DMS53 treated with DMSO at 0.1 percent for 48 hours (cell line): ENCODE data around the gene ZFHX3.
"Not testable (repeated sequence)": the region's sequence is repeated elsewhere in the genome, so short reads cannot be mapped to it uniquely, and the experiment has no call there.

ENCODE experiments used
- DNase-seq: peaks from one replicate; lab custom pipeline; 2025; ENCODE audit not compliant: unreplicated experiment; lab: John Stamatoyannopoulos, UW

Gene ZFHX3

DNA sequence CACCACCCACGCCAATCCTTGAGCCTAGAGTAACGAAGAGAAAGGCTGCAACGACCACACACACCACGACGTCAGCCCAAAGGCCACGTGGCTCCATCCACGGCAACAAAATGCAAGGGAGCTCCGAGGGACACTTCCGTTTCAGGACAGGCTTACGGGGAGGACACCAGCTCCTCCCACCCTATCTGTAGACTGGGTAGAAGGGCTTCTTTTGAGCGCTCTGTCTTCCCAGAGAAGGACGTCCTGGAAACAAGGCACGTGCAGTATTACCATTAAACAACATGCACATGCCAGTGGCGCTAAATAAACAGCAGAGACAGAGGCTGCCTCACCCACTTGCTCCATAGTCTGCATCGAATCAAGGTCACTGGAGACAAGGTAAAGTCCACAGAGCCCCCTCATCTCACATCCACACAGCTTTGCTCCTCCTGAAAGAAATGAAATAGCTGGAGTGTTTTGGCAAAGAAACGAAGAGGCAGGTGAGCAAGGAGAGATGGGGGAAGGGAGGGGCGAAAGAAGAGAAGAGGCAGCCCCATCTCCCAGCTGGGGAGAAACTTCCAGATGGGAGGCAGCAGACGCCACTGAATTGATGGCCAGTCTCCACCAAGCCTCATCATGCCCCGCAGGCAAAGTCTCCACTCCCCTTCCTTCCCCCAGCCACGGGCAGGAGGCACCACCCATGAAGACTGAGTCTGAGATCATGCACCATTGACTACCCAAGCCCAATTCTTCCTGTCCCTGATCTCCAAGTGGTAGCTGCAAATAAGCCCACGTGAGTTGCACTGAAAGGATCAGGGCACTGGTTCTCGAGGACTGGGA, 24.0 kb downstream of the ZFHX3 start:
- no peak for DNase-seq

DNA sequence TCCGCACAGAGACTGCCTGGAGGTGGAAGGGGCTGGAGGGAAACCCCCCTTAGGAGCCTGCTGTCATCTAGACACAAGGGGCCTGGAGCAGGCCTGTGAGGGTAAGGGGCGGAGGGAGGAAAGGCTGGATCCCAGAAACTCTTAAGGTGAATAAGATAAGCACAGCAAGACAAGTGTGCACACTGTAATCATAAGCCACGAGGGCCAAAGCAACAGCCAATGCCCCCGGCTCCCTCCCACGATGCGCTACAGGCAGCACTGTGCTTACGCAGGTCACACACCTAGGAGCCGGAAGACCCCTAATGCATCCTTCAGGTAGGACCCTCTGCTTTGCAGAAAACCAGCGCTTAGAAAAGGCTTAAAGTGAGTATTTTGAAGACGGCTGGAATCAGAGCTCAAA, 24.6 kb downstream of the ZFHX3 start:
- DNase-seq: no peak

DNA sequence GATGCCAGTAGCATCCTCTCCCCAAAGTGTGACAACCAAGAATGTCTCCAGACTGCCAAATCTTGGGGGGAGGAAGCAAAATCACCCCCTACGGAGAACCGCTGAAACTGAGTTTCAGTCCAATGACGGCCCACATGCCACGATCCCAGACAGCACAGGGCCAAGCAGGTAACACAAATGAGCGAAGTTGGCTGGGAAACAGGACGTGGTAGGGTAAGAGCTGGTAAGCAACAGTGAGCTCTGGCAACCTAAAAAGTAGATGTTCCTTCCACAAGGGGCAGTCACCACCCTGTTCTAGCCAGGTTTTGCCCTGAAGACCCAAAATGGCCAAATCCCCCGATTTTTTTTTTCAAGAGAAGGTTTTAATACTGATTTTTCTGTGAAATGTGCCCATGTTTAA, 25.4 kb downstream of the ZFHX3 start:
- no peak for DNase-seq

DNA sequence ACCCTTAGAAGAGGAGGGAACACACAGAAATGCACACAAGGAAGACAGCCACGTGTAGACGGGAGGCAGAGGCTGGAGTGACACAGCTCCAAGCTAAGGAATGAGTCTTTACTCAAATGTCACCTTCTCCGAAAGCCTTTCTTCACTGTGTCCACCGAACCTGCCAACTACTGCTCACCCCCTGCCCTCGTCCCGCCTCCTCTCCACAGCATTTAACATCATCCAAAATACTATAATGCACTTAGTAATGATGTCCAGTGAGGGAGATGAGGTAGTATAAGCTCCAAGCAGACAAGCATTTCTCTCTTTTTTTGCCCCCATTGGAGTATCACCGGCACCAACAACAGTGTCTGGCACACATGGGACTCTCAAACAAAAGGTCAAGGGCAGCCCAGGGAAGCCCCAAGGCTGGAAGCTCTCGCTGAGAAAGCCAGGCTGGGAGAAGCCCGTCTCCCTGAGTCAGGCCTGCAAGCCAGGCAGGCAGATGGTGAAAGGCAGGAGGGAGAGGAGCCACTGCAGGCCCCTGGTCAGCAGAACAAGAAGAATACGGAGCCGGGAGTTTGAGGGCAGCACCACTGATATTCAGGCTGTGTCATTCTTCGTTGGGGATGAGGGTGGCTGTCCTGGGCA, 25.9 kb downstream of the ZFHX3 start:
- no peak for DNase-seq

DNA sequence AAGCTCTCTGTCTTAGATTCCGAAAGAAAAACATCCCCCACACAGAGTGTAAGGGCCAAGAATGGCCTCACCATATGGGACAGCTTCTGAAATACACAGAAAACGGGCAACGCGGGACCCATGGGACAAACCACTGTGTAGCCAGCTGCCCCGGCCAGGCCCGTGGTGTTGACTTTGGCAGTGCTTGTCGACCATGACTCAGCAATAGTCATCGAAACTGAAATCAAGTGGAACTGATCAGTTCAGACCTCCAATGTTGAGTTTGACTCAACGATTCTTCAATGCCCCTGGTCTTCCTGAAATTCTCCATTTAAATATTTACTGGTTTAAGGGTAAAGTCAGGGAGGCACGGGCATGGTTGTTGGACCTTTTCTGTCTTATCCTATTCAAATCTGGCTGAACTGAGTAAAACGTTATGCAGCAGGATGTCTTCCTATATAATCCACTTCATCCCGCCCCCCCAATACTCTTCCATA, 27.5 kb downstream of the ZFHX3 start:
- DNase-seq: peak; percentile 87

DNA sequence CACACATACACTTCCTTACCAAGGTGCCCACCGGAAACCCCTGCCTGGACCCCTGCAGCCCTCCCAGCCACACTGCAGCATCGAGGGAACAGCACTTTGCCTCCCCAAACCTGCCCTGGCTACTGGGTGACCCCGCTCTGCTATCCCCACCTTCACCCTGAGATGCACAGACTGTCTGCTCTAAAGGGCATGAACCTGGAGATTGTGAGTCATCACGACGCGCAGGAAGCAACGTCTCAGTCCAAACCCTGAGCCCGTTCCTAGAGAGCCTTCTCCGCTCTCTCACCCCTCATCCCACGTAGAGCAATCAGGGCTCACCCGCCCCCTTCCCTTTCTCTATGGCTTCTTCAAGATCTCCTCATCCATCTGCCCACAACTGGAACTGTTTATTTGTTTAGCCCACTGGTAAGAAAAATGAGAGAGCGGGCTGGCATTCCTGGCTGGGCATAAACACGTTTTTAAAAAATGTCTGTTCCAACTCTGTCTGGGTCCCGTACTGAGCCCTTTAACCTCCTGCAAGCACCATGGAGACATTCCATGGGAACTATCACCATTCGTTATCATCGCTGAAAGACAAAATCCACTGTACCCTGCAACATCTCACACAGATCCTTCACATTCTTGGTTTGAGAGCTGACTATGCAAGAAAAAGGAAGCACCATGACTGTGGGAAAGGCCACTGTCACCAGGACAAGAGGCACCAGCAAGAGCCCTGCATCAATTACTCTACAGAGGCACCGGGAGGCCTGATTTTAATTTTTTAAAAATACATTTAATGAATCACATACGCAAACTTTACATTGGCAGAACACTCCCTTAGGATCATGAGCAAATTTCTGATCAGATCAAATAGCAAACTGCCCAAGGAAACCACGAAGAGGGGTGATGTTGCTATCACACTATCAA, 28.2 kb downstream of the ZFHX3 start:
- peak; percentile 61 for DNase-seq

DNA sequence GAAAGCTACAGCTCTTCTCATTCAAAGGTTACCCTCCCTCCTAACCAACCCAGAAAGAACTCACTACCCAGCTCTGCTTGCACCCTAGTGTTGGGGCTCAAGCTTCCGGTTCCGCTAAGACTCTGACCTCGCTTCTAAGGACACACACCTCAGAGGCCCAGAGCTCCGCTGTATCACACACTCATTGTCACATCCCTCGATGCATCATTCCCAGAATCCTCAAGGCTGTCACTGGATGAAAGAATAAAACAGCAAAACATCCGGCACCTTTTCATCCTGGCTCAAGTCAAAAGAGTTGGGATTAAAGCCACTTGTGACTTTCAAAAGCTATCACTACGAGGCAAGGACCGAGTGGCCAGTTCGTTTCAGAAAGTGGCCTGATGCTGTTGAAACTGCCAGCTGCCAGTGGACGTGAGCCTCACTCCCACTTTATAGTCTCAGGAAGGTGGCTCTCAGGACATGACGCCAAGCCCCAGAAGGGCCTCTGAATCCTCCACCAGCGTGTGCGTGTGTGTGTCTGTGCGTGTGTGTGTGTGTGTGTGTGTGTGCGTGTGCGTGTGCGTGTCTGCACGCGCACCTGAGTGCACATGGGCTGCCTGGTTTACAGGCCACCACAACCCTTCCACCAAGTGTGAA, 29.0 kb downstream of the ZFHX3 start:
- DNase-seq: no peak

DNA sequence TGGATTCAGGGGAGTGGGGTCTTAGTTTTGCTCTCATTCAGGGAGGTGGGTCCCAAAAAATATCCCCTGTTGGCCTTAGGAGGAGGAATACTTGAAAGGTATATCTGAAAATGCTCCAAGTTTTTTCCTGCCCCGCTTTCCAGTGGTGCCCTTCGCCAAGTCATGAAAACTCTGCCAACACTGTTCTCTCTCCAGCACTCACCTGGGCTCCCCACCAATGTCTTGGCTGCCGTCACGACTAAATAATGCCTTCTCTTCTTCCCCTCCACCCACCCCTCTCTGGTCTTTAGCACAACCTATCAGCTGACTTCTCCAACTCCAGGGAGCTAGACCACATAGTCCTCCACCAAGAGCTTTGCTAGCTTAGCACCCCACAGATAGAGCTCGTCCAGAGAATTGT, 30.6 kb downstream of the ZFHX3 start:
- no peak for DNase-seq

DNA sequence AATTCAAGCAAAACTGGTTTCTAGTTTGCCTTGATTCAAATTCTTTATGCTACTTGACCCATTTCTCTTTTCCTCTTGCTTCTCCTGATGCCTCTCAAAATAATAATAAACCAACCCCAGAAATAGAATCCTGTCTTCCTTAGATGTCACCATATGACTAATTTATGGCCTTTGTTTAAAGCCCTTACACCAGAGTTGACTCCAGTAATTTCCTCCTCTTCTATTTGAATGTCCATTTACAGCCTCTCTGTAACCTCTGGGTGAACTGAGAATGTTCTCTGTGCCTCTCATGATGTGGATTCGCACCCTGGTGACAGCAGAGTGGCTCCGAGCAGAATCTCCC, 31.5 kb downstream of the ZFHX3 start:
- no peak for DNase-seq

DNA sequence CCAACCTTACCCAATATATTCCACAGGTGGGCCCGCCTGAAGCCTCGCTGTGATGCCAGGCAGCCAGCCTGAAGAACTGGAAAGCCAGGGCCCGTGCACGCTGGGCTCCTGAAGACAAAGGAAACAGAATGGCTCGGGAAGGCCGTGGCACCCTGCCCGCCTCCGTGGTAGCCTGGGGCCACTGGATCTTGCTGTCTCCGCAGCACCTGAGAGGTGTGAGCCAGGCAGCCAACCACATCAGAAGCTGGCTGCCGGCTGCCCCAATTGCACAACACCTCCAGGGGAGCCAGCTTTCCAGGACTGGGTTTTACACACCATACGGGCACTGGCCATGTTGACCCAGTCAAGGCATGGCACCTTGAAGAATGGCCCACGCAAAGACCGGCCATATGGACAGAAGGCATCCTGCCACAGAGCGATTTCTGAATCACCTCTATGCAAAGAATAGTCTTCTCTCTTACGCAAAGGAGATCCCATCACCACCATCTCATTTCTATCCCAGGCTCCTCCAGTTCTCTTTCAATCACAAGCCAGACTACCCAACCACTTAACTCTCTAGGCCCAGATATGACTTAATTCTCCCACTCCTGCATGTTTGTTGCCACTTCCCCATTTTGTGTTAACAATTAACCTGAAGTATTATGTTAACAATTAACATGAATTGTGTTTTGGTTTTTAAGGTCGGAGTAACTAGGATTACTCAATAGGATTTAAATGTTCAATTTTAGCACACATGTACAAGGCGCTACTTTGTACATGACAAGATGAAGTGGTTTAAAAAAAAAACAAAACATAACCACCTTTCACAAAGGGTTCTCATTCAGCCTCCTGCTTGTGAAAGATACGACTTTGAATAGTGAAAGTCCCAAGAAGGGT, 32.1 kb downstream of the ZFHX3 start:
- peak; percentile 87 for DNase-seq

DNA sequence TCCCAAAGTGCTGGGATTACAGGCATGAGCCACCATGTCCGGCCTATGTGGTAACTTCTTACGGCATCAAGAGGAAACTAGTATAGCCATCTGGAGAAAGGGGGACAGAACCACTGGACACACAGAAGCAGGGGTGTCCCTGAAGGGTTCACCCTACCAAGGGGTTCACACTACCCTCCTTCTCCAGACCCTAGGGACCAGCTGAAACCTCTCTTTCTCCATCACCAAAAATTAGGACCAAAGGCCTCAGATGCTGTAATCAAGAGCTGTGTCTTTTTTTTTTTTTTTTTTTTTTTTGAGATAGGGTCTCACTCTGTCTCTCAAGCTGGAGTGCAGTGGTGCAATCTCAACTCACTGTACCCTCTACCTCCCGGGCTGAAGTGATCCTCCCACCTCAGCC, 33.2 kb downstream of the ZFHX3 start:
- DNase-seq: no peak

DNA sequence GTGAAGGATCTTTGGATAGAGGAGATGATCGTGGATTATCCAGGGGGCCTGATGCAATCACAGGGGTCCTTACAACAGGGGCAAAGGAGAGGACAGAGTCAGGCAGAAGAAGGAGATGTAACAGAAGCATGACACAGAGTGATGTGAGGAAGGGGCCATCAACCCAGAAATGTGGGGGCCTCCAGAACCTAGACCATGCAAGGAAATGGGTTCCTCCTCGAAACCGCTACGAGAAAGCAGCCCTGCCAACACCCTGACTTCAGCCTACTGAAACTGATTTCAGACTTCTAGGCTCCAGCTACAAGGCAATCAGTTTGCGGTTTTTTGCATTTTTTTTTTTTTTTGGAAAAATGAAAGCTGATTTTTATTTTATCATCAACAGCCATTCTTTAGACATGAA, 34.0 kb downstream of the ZFHX3 start:
- no peak for DNase-seq

DNA sequence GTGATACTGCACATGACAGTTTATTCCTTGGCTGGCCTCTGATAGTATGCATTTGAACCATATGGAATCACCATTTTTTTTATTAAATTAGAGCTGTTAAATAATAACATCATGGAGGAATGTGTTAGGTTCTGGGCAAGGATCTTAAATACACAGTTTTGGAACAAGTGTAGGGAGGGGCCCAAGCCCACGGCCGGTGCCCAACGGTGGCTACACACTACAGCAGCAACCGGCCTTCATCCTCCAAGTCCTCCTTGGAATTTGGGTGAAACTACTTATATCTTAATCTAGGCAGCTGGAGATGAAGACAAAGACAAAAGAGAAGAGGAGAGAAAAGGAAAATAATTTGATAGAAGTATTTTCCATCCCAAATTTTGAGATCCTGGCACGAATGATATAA, 35.6 kb downstream of the ZFHX3 start:
- DNase-seq: no peak

DNA sequence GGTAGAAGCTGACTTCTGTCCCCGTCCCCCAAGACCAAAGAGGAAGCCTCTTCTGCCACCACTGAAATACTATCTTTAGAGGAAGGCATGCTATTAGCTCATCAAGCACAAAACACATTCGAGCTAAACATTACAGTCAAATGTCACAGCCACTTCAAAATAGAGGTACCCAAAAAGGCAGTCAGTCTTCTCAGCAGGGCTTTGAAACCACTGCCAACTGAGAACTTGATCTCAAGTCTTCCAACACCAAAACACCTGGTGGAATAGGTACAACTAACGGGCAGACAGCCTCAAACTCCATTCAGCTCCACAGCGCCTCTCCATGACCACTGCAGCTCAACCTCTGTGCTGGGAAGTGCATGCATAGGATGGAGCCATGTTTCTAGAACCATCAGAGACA, 36.0 kb downstream of the ZFHX3 start:
- no peak for DNase-seq

DNA sequence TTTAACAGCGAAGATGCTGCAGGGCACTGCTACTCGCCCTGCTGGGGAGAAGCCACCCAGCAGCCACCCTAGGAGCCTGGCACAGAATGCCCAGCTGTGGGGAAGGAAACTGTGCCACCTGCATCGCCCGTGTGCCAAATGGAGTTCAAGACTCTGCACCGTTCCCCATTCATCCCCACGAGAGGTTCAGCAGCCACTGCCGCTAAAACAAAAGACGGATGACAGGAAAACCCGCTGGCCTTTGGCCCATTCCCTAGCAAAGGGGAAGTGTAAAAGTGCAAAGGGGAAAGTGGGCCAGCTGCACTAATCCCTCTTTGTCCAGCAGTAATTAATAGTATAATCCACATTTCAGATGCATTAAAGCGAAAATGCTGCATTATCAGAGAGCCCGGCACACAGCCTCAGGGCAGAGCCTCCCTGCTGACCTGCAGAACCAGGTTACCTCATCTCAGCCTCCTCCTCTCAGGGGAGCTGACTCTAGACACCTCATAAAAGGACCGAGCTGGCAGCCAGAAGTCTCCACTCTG, 37.7 kb downstream of the ZFHX3 start:
- DNase-seq: no peak

DNA sequence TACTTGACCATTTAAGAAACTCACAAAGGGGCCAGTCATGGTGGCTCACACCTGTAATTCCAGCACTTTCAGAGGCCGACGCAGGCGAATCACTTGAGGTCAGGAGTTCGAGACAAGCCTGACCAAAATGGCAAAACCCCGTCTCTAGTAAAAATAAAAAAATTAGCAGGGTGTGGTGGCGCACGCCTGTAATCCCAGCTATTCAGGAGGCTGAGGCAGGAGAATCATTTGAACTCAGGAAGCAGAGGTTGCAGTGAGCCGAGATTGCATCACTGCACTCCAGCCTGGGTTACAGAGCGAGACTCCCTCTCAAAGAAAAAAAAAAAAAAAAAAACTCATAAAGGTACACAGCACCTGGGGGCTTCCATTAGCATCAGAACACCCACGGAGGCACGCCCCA, 38.2 kb downstream of the ZFHX3 start:
- DNase-seq: not testable (repeated sequence)

DNA sequence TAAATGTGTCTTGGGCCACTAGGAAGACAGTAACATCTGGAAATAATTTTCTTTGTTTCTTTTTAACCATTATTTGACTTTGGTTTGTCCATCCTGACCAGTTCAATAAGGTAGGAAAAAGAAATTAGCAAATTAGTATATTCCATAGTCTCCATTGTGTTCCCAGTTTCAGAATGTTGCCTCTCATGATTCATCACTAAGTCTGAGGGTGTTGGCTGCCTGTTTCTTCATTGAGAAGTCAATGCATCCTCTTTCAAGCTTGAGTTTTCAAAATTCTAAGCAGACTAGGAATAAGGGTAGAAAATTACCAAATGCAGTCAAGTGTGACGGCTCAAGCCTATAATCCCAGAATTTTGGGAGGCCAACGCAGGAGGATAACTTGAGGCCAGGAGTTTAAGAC, 41.9 kb downstream of the ZFHX3 start:
- no peak for DNase-seq

DNA sequence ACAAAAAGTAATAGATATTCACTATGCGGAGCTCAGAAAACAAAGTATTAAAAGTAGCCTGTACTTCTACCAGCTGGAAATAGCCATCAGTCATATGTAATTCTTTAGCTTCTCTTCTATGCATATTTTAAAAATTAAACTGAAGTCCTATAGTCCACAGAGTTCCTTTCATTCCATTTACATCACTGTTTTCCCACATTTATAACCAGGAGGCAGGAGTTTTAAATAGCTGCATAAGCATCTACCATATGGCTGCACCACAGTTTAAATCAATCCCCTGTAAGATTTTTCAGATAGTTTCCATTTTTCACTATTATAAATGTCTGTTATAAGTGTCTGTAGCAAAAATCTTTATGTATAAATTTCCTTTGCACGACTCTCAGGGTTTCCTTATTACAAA, 45.1 kb downstream of the ZFHX3 start:
- DNase-seq: no peak

DNA sequence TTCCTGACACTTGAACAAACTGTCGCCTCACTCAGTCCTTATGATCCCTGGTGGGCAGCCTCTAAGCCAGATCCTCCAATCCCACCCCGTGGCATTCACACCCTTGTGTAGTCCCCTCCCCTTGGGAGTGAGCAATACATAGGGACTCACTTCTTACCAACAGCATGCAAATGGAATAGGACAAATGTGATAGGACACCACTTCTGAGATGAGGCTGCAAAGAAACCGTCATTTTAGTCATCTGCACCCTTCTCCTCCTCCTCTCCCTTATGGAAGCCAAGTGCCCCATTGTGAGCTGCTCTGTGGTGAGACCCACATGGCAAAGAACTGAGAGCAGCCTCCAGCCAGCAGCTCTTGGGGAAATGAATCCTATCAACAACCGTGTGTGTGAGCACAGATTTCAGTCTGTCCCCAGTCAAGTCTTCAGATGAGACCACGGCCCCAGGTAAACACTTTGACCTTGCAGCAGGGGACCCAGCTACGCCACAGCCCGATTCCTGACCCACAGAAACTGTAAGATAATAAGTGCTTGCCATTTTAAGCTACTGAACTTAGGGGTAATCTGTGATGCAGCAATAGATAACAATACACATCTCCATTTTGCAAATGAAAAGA, 46.9 kb downstream of the ZFHX3 start:
- DNase-seq: no peak
